ENCODE results near the gene KRTAP9-8.
"Not testable (repeated sequence)": the region's sequence is repeated elsewhere in the genome, so short reads cannot be mapped to it uniquely, and the experiment has no call there.

DNA sequence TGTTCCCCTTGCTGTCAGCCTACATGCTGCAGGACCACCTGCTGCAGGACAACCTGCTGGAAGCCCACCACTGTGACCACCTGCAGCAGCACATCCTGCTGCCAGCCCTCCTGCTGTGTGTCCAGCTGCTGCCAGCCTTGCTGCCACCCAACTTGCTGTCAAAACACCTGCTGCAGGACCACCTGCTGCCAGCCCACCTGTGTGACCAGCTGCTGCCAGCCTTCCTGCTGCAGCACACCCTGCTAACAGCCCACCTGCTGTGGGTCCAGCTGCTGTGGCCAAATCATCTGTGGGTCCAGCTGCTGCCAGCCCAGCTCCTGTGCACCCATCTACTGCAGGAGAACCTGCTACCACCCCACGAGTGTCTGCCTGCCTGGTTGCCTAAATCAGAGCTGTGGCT lies 33.5 kb downstream of the KRTAP9-8 start:
- TF ChIP-seq, protein P1, sequence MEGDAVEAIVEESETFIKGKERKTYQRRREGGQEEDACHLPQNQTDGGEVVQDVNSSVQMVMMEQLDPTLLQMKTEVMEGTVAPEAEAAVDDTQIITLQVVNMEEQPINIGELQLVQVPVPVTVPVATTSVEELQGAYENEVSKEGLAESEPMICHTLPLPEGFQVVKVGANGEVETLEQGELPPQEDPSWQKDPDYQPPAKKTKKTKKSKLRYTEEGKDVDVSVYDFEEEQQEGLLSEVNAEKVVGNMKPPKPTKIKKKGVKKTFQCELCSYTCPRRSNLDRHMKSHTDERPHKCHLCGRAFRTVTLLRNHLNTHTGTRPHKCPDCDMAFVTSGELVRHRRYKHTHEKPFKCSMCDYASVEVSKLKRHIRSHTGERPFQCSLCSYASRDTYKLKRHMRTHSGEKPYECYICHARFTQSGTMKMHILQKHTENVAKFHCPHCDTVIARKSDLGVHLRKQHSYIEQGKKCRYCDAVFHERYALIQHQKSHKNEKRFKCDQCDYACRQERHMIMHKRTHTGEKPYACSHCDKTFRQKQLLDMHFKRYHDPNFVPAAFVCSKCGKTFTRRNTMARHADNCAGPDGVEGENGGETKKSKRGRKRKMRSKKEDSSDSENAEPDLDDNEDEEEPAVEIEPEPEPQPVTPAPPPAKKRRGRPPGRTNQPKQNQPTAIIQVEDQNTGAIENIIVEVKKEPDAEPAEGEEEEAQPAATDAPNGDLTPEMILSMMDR (IDR thresholded peaks at IDR 0.05), result not testable (repeated sequence)
- not testable (repeated sequence) for TF ChIP-seq POLR2A (IDR thresholded peaks at IDR 0.05)

Measured in body of pancreas (tissue), 4 donors.